Gastrocnemius medialis (tissue), 4 donors: ENCODE results near the gene PDCD5.
"Not testable (repeated sequence)": the region's sequence is repeated elsewhere in the genome, so short reads cannot be mapped to it uniquely, and the experiment has no call there.

ENCODE experiments used
- POLR2A ChIP-seq, 2 donors: fragments of 450-650 bp; IDR thresholded peaks; one replicate each; pipeline ENCODE4 v1.6.1; 2017; ENCODE audit warnings: antibody characterized with exemption in 2 of 2, mild to moderate bottlenecking in 2 of 2, moderate library complexity in 2 of 2
- TF ChIP-seq, protein P1 (sequence below), 5 experiments: fragments of 450-650 bp in 3 of 5; fragments of 200-600 bp in 2 of 5; sonication (generic) in 2 of 5; IDR thresholded peaks in 4 of 5; conservative IDR thresholded peaks in 1 of 5; 1 replicate in 4 of 5; 2 replicates in 1 of 5; pipeline ENCODE4 v1.5.1; 2016 to 2019; ENCODE audit warnings: antibody characterized with exemption in 5 of 5, mild to moderate bottlenecking in 3 of 5, moderate library complexity in 3 of 5

DNA sequence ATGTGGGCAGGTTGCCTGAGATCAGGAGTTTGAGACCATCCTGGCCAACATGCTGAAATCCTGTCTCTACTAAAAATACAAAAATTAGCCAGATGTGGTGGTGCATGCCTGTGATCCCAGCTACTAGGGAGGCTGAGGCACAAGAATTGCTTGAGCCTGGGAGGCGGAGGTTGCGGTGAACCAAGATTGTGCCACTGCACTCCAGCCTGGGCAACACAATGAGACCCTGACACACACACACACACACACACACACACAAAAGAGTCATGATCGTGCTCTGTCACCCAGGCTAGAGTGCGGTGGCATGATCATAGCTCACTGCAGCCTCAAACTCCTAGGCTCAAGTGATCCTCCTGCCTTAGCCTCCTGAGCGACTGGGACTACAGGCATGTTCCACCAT, 39.6 kb upstream of the PDCD5 start:
- TF ChIP-seq, protein P1, sequence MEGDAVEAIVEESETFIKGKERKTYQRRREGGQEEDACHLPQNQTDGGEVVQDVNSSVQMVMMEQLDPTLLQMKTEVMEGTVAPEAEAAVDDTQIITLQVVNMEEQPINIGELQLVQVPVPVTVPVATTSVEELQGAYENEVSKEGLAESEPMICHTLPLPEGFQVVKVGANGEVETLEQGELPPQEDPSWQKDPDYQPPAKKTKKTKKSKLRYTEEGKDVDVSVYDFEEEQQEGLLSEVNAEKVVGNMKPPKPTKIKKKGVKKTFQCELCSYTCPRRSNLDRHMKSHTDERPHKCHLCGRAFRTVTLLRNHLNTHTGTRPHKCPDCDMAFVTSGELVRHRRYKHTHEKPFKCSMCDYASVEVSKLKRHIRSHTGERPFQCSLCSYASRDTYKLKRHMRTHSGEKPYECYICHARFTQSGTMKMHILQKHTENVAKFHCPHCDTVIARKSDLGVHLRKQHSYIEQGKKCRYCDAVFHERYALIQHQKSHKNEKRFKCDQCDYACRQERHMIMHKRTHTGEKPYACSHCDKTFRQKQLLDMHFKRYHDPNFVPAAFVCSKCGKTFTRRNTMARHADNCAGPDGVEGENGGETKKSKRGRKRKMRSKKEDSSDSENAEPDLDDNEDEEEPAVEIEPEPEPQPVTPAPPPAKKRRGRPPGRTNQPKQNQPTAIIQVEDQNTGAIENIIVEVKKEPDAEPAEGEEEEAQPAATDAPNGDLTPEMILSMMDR (IDR thresholded peaks at IDR 0.05 in 4 of 5, conservative IDR thresholded peaks at IDR 0.05 in 1 of 5) = not testable (repeated sequence)
- not testable (repeated sequence) for TF ChIP-seq POLR2A (IDR thresholded peaks at IDR 0.05)
